ENCODE measurements around the gene DUSP12.

DNA sequence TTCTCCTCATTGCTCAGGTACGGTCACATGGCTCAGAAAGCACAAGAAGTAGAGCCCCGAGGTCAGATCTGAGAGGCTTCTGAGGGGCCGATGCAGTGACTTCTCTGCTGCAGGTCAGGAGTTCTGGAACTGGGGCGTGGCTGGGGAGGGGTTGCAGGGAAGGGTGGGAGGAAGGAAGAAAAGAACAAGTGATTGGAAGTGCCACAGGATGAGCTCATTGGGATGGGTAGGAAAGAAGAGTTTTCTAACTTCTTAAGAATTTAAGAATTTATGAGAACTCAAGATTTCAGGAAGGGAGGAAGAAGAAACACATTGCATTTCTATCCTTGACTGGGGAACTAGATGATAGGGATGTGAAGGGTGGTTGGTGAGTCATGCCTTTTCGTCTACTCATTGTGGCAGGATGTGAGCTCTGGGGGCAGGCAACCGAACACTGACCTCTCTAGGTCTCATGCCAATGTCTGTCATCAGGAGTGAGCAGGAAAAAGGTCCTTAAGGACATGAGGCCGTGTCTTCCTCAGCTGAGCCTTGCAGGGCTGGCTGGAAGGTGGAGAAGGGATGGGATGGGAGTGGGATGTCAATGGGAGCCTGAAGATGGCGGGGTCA lies 27.7 kb upstream of the DUSP12 start:
- TF ChIP-seq, protein P1, sequence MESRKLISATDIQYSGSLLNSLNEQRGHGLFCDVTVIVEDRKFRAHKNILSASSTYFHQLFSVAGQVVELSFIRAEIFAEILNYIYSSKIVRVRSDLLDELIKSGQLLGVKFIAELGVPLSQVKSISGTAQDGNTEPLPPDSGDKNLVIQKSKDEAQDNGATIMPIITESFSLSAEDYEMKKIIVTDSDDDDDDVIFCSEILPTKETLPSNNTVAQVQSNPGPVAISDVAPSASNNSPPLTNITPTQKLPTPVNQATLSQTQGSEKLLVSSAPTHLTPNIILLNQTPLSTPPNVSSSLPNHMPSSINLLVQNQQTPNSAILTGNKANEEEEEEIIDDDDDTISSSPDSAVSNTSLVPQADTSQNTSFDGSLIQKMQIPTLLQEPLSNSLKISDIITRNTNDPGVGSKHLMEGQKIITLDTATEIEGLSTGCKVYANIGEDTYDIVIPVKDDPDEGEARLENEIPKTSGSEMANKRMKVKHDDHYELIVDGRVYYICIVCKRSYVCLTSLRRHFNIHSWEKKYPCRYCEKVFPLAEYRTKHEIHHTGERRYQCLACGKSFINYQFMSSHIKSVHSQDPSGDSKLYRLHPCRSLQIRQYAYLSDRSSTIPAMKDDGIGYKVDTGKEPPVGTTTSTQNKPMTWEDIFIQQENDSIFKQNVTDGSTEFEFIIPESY (CRISPR knock-in tag; IDR thresholded peaks at IDR 0.05) = no peak
- 0 out of 2 replicates have a peak, but pooled peaks have one; percentile 46 for TF ChIP-seq POLR2AphosphoS5 (IDR thresholded peaks at IDR 0.05; ENCODE audit: control insufficient read depth, insufficient read depth, low read depth, low read length)
- TF ChIP-seq, protein P2, sequence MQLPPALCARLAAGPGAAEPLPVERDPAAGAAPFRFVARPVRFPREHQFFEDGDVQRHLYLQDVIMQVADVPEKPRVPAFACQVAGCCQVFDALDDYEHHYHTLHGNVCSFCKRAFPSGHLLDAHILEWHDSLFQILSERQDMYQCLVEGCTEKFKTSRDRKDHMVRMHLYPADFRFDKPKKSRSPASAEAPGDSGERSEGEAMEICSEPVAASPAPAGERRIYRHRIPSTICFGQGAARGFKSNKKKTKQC (CRISPR knock-in tag; IDR thresholded peaks at IDR 0.05) = no peak
- TF ChIP-seq DNMT1 (IDR thresholded peaks at IDR 0.05) = no peak
- no peak for TF ChIP-seq ZNF830 (CRISPR knock-in tag; IDR thresholded peaks at IDR 0.05)
- TF ChIP-seq, protein P3, sequence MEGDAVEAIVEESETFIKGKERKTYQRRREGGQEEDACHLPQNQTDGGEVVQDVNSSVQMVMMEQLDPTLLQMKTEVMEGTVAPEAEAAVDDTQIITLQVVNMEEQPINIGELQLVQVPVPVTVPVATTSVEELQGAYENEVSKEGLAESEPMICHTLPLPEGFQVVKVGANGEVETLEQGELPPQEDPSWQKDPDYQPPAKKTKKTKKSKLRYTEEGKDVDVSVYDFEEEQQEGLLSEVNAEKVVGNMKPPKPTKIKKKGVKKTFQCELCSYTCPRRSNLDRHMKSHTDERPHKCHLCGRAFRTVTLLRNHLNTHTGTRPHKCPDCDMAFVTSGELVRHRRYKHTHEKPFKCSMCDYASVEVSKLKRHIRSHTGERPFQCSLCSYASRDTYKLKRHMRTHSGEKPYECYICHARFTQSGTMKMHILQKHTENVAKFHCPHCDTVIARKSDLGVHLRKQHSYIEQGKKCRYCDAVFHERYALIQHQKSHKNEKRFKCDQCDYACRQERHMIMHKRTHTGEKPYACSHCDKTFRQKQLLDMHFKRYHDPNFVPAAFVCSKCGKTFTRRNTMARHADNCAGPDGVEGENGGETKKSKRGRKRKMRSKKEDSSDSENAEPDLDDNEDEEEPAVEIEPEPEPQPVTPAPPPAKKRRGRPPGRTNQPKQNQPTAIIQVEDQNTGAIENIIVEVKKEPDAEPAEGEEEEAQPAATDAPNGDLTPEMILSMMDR (IDR thresholded peaks at IDR 0.05 in 2 of 3, conservative IDR thresholded peaks at IDR 0.05 in 1 of 3; ENCODE audit: insufficient read depth in 2 of 3, low read depth in 1 of 3, low read length in 3 of 3) = no peak
- TF ChIP-seq, protein P4, sequence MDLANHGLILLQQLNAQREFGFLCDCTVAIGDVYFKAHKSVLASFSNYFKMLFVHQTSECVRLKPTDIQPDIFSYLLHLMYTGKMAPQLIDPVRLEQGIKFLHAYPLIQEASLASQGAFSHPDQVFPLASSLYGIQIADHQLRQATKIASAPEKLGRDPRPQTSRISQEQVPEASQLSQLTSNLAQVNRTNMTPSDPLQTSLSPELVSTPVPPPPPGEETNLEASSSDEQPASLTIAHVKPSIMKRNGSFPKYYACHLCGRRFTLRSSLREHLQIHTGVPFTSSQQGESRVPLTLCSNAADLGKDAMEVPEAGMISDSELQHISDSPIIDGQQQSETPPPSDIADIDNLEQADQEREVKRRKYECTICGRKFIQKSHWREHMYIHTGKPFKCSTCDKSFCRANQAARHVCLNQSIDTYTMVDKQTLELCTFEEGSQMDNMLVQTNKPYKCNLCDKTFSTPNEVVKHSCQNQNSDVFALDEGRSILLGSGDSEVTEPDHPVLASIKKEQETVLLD (IDR thresholded peaks at IDR 0.05) = peak; percentile 69; the same call in 1 of the 2 replicates
- TF ChIP-seq NR1H2 (CRISPR knock-in tag; IDR thresholded peaks at IDR 0.05) = no peak
- TF ChIP-seq SMARCC2 (IDR thresholded peaks at IDR 0.05; ENCODE audit: low read depth) = peak; percentile 88
- TF ChIP-seq E2F3 (CRISPR knock-in tag; IDR thresholded peaks at IDR 0.05) = no peak
